ENCODE results near the gene PAX3.

DNA sequence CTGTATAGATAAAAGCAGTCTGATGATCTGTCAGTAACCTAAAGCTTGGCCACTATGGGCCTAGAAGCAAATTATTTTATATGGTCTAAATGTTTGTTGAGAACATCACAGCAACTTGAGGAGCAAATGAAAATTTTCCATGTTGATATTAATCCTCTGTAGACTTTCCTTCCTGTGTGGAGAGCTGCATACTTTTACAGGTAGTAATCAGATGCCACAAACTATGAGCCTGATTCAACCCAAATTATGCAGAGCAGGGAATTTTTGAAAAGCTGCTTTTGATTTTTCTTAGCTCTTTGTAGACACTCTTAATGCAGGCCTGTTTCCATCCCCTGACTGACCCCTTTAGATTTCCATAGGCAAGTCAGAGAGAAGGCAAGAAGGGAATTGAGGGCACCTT, 17.3 kb downstream of the PAX3 start:
- TF ChIP-seq, protein P1, sequence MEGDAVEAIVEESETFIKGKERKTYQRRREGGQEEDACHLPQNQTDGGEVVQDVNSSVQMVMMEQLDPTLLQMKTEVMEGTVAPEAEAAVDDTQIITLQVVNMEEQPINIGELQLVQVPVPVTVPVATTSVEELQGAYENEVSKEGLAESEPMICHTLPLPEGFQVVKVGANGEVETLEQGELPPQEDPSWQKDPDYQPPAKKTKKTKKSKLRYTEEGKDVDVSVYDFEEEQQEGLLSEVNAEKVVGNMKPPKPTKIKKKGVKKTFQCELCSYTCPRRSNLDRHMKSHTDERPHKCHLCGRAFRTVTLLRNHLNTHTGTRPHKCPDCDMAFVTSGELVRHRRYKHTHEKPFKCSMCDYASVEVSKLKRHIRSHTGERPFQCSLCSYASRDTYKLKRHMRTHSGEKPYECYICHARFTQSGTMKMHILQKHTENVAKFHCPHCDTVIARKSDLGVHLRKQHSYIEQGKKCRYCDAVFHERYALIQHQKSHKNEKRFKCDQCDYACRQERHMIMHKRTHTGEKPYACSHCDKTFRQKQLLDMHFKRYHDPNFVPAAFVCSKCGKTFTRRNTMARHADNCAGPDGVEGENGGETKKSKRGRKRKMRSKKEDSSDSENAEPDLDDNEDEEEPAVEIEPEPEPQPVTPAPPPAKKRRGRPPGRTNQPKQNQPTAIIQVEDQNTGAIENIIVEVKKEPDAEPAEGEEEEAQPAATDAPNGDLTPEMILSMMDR (IDR thresholded peaks at IDR 0.05 in 4 of 5, conservative IDR thresholded peaks at IDR 0.05 in 1 of 5), result no peak
- TF ChIP-seq POLR2A (IDR thresholded peaks at IDR 0.05), result no peak
